Middle frontal gyrus (tissue), 1 donor: Measurements from ENCODE around the gene M6PR.

Experiments used
- DNase-seq: peaks from one replicate; pipeline ENCODE4 v3.0.0-alpha.2; 2015; ENCODE audit warnings: low spot score; ENCODE audit errors: extremely low spot score

The M6PR gene

GRCh38 chr12:8949342-8950220 lies at the start of gene M6PR:
Gene M6PR (minus strand): TSS chr12:8949645. CDS start chr12:8946404, 3,241 bp downstream.
- peak; percentile 94 for DNase-seq

DNA sequence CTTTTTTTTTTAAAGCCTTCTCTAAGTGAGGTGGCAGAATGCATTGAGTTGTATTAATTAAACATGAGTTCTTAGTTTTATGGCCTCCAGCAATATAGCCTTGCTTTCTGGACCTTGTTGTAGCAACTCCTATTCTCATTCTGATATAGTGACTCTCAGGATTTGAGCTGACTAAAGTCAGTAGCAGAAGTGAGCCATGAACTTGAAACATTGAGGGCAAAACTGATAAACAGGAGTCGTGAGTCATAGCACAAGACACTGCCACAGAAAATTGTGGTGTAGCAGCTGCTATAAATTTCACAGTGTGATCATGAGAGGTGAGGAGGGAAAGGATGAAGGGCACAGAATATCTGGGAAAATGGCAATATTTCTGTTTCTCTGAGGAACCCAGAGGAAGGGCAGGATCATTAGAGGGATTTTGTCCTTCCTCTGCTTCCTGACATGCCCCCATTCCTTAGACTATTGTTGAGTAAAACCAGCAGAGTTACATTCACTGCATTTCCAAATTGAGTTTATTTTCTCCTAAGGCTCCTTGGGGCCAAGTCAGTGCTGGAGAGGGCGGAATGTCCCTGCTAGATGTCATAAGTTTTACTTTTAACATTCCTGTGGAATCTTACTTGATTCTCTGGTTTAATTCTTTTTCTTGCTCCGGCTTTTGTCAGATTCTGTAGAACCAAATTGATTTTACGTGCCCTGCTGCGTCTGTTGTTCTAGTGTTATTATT lies 47.4 kb upstream of the M6PR start:
- no peak for DNase-seq

DNA sequence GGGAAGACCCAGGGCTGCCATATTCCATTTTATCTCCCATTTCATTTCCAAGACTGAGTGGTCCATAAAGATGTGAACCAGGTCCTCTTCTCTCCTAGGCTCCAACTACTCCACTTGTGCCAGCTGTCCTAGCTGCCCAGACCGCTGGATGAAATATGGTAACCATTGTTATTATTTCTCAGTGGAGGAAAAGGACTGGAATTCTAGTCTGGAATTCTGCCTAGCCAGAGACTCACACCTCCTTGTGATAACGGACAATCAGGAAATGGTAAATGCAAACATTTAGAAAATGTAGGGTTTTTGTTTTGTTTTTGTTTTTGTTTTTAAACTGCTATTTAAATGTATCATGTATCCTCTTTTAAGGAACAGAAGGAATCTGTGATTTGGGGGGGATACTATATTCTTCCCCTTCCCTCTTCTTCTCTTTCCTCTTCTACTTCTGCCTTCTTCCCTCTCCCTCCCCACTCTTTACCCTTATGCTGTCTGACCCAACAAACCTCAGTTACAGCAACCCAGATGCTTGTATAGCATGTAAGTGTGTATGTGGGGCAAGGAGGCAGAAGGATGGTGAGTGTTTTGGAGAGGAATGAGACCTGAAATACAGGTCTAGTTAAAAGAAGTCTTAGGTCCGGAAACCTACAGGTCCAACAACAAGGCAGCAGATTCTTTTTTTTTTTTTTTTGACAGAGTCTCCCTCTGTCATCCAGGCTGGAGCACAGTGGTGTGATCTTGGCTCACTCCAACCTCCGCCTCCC lies 45.8 kb upstream of the M6PR start:
- DNase-seq, result no peak

GRCh38 chr12:8993827-8994226 lies 44.4 kb upstream of the M6PR start:
- no peak for DNase-seq

GRCh38 chr12:8991371-8992345 lies 42.2 kb upstream of the M6PR start:
- no peak for DNase-seq

DNA sequence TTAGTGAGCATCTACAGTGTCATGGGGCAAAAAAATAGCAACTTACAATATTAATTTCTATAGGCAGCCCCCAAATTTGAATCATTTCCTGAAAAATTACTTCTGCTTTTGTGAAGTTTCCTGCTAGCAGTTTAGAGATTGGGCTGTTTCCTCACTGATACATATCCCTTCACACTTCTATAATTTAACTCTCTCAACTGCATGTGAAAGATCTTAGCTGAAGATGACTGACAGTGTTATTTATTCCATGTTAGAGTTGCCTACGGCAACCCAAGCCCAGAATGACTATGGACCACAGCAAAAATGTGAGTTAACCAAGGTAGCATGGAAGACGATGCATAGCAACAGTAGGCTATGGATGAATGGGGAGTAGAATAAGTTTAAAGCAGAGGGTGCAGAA lies 40.0 kb upstream of the M6PR start, which contains the start of gene KLRG1:
TSS of gene KLRG1 (plus strand) at position 134 of the 400 bp plus-strand sequence. CDS start at position 224, 90 bp downstream.
- no peak for DNase-seq

DNA sequence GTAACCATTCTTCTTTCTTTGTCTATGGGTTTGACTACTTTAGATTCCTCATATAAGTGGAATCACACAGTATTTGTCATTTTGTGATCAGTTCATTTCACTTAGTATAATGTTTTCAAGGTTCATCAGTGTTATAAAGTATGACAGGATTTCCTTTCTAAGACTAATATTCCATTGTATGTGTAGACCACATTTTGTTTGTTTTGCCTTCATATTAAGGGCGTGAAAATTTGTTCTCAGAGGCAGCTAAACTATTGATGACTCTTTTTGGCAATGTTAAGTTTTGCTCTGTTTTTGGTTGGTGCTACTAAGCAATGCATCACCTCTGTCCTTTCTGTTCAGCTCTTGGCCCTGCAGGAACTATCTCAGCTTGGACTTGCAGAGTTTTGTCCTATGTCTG lies 38.2 kb upstream of the M6PR start:
- DNase-seq, result no peak

DNA sequence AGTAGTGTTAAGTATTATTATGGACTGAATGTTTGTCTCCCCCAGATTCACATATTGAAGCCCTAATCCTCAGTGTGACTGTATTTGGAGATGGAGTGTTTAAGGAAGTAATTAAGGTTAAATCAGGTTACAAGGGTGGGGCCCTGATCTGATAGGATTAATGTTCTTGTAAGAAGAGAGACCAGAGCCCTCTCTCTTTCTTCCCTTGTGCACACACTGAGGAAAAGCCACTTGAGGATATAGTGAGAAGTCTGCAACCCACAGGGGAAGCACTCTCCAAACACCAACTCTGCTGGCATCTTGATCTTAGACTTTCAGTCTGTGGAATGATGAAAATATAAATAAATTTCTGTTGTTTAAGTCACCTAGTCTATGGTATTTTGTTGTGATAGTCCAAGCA lies 37.7 kb upstream of the M6PR start:
- DNase-seq, result no peak

DNA sequence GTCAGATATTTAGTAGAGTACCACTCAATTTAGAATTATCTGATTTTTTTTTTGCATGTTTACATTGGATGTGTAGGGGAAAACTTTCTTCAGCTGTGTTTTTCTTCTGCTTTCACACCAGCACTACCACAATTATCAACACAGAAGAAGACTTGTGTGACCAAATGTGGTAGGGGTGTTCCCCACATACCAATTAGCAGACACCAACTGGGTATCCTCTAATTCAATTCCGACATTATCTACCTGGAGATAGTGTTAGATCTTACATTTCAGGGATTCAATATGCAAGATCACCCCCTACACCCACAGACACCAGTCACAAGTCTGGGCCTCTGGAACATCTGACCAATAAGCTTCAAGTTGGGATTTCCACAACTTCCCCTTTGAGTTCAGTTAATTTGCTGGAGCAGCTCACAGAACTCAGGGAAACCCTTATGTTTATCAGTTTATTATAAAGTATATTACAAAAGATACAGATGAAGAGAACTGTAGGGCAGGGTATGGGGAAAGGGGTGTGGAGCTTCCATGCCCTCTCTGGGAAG lies 35.8 kb upstream of the M6PR start:
- DNase-seq, result no peak

- DNase-seq, result no peak
Measured at GRCh38 chr12:8980137-8980536, 30.7 kb upstream of the M6PR start.

DNA sequence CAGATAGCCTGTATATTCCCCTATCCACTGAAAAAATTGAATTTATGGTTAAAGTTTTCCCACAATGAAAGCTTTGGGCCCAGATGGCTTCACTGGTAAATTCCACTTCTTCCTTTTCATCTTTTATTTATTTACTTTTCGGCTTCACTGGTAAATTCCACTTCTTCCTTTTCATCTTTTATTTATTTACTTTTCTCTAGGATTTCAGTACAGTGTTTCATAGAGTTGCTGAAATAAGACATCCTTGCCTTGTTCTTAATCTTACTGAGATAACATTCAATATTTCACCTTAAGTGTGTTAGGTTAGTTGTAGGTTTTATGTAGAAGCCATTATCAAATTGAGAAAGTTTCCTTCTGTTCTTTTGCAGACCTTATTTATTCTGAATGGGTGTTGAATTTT lies 21.0 kb upstream of the M6PR start:
- no peak for DNase-seq

GRCh38 chr12:8969861-8970411 lies 20.5 kb upstream of the M6PR start:
- DNase-seq, result no peak

GRCh38 chr12:8968761-8969160 lies 19.3 kb upstream of the M6PR start:
- no peak for DNase-seq

DNA sequence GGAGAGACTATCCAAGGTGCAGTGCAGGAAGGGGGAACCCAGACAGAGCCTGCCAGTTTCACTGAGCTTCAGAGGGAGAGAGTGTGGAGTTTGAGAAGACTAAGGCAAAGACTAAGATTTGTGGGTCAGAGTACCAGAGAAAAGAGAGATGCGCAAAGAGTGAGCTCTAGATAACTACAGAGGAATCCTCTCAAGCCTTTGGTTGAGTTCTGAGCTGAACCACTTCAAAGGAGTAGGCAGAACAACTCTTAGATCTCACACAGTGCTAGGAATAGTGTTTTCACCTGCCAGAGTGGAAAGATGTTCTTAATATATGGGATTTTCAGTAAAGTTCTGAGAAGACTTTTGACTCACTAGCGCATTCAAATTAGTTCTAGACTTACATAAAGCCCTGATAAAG lies 10.7 kb upstream of the M6PR start:
- no peak for DNase-seq

DNA sequence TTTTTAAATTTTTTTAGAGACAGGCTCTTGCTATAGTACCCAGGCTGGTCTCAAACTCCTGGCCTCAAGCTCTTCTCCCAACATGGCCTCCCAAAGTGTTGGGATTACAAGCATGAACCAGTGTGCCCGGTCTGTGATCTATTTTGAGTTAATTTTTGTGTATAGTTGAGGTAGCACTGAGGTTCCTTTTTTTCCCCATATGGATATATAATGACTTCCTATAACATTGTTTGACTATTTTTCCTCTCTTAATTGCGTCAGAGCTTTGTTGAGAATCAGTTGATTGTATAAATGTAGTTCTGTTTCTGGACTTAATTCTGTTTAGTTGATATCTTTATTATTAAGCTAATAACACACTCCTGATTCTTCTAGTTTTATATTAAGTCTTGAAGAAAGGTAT lies 8.6 kb upstream of the M6PR start:
- no peak for DNase-seq

DNA sequence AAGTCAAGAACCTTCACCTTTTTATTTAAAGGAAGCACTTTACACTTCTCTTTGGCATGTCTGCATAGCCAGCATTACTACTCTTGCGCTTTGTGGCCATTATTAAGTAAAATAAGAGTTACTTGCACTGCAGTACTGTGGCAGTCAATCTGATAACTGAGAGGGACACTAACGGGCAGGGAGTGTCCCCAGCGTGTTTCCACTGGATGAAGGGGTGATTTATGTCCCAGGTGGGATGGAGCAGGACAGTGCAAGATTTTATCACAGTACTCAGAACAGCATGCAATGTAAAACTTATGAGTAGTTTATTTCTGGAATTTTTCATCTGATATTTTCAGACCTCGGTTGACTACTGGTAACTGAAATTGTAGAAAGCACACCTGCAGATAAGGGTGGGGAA lies 8.1 kb upstream of the M6PR start:
- no peak for DNase-seq

DNA sequence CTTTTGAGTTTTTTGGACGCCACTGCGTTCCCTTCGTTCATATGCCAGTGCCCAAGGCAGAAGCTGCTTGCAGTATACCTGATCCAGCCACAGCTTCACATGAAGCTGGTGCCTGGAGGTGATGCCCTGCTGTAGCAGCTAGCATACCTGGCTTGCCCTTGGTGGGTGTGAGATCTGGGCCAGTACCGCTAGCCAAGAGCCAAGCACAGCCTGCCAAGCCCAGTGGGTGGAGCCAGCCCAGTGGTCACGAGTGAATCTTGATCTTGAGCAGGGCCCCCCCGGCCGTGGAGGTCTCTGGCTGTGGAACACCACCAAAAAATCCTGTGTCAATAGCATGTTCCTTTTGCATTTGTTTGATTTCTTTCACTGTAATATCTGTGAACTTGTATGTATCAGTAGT lies 7.3 kb upstream of the M6PR start:
- no peak for DNase-seq

DNA sequence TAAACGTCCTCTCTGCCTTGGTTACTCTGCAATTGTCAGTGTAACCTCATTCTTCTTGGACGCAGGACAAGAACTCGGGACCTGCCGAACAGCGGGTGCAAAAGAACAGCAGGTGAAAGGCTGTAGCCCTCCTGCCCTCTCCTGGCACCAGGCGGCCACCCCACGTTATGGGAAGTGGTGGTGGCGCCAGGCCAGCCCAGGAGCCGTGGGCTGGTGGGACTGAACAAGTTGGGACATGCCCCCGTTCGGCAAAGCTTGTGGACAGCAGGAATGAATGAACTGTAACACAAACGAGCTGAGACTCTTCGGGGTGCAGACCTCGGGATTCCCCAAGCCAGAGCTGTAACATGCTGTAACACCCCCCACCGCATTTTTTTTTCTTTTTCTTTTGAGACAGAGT lies 6.6 kb upstream of the M6PR start:
- DNase-seq, result no peak

- no peak for DNase-seq
Measured at GRCh38 chr12:8953773-8954402, 4.4 kb upstream of the M6PR start.

- DNase-seq, result no peak
Measured at GRCh38 chr12:8951744-8952143, 2.3 kb upstream of the M6PR start.
